ENCODE data around the gene ADARB2.

ADARB2 gene

DNA sequence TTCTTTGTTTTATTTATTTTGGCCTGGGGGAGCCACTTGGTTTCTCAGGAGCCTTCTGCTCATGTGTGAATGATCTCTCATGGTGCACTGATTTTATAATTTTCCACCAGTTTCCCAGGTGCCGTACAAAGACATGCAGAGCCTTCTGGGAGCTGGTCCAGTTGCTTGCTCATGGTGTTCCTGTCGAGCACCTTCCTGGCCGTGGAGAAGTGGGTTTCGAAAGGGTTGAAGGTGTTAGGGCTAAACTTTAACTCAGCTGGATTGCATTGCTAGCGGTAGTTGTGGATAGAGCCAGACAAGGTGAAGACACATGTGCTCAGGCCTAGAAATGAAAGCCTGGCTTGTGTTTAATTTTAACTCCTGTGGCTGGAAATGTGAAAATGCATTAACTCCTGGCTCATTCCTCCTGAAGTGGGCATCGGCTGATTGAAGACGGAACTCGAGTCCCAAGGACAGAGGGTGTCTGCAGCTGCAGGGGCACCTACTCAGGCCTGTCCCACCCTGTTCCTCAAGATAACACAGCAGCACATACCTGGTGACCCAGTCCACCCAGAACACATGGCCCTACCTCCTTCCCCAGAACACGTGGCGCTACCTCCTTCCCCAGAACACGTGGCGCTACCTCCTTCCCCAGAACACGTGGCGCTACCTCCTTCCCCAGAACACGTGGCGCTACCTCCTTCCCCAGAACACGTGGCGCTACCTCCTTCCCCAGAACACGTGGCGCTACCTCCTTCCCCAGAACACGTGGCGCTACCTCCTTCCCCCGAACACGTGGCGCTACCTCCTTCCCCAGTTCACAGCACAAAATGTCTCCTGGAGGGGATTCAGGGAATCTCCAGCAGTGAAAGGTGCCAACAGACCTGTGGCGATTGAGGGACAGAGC lies 547.9 kb downstream of the ADARB2 start:
- TF ChIP-seq TAF1 (IDR thresholded peaks at IDR 0.05; ENCODE audit: borderline replicate concordance, insufficient read depth, low read length): no peak
- no peak for TF ChIP-seq SIN3A (IDR thresholded peaks at IDR 0.05; ENCODE audit: borderline replicate concordance, insufficient read depth, low read length)
- TF ChIP-seq POLR2AphosphoS5 (IDR thresholded peaks at IDR 0.05; ENCODE audit: low read depth, low read length): no peak
- TF ChIP-seq, protein P1, sequence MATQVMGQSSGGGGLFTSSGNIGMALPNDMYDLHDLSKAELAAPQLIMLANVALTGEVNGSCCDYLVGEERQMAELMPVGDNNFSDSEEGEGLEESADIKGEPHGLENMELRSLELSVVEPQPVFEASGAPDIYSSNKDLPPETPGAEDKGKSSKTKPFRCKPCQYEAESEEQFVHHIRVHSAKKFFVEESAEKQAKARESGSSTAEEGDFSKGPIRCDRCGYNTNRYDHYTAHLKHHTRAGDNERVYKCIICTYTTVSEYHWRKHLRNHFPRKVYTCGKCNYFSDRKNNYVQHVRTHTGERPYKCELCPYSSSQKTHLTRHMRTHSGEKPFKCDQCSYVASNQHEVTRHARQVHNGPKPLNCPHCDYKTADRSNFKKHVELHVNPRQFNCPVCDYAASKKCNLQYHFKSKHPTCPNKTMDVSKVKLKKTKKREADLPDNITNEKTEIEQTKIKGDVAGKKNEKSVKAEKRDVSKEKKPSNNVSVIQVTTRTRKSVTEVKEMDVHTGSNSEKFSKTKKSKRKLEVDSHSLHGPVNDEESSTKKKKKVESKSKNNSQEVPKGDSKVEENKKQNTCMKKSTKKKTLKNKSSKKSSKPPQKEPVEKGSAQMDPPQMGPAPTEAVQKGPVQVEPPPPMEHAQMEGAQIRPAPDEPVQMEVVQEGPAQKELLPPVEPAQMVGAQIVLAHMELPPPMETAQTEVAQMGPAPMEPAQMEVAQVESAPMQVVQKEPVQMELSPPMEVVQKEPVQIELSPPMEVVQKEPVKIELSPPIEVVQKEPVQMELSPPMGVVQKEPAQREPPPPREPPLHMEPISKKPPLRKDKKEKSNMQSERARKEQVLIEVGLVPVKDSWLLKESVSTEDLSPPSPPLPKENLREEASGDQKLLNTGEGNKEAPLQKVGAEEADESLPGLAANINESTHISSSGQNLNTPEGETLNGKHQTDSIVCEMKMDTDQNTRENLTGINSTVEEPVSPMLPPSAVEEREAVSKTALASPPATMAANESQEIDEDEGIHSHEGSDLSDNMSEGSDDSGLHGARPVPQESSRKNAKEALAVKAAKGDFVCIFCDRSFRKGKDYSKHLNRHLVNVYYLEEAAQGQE (IDR thresholded peaks at IDR 0.05; ENCODE audit: insufficient read depth in 1 of 2, low read depth in 2 of 2, low read length in 2 of 2): no peak
- no peak for TF ChIP-seq FOXP2 (optimal IDR thresholded peaks at IDR 0.05; ENCODE audit: borderline replicate concordance, extremely low read depth, extremely low read length, insufficient read depth)

DNA sequence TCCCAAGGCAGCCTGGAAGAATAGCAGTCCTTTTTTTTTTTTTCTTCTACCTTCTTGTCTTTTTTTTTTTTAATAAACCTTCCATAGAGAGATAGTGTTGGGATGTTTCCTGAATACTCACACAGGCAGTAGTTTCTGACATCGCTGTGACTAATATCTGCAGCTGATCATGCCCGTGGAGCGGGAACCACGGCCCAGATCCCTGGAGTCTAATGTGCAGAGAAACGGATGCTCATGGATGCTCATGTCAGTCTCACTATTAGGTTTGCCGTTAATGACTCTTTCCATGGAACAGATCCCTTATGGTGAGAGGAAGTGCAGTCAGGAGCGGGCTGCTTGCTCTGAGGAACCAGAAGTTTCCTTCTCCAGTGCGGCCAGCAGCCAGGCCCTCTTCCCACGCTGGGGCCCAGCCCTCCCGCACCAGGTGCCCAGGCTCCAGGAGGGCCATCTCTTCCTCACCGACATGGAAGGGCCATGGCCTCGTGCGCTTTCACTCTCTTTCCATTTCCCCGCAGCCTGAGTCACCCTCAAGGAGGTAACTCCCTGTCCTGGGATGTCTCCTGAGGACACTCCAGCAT lies 548.7 kb downstream of the ADARB2 start:
- TF ChIP-seq, protein P1 (IDR thresholded peaks at IDR 0.05; ENCODE audit: insufficient read depth in 1 of 2, low read depth in 2 of 2, low read length in 2 of 2): no peak
- TF ChIP-seq POLR2AphosphoS5 (IDR thresholded peaks at IDR 0.05; ENCODE audit: low read depth, low read length): no peak
- TF ChIP-seq FOXP2 (optimal IDR thresholded peaks at IDR 0.05; ENCODE audit: borderline replicate concordance, extremely low read depth, extremely low read length, insufficient read depth): no peak
- TF ChIP-seq SIN3A (IDR thresholded peaks at IDR 0.05; ENCODE audit: borderline replicate concordance, insufficient read depth, low read length): no peak
- TF ChIP-seq TAF1 (IDR thresholded peaks at IDR 0.05; ENCODE audit: borderline replicate concordance, insufficient read depth, low read length): no peak

DNA sequence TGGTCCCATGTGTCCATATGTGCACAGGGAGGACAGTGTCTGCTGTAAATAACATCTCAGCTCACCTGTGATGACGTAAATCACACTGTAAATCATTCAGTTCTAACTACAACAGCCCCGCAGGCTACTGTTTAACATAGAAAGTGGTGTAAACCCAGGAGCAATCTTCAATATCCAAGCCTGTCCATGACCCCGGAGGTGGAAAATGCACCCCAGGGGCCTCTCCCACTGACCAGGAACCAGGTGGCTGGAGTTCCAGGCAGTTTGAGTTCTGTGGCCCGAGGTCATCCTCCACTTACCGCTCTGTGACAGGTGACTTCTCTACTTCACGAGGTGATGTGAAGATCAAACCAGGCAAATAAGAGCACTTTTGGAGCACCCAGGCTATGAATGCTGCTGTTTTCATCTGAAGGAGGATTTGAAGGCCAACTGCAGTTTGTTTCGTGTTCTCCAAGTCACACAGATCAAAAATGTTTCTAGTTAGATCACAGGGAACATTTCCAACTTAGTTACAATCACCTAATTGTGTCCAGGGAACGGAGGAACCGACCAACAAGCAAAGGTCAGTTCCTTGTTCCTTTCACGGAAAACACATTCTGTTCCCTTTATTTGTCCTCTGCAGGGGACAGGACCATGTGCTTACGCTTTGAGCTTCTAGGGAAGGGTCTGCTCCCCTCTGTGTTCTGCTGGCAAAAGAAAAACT lies 549.3 kb downstream of the ADARB2 start:
- TF ChIP-seq FOXP2 (optimal IDR thresholded peaks at IDR 0.05; ENCODE audit: borderline replicate concordance, extremely low read depth, extremely low read length, insufficient read depth) (no peak), SIN3A (IDR thresholded peaks at IDR 0.05; ENCODE audit: borderline replicate concordance, insufficient read depth, low read length) (no peak)

DNA sequence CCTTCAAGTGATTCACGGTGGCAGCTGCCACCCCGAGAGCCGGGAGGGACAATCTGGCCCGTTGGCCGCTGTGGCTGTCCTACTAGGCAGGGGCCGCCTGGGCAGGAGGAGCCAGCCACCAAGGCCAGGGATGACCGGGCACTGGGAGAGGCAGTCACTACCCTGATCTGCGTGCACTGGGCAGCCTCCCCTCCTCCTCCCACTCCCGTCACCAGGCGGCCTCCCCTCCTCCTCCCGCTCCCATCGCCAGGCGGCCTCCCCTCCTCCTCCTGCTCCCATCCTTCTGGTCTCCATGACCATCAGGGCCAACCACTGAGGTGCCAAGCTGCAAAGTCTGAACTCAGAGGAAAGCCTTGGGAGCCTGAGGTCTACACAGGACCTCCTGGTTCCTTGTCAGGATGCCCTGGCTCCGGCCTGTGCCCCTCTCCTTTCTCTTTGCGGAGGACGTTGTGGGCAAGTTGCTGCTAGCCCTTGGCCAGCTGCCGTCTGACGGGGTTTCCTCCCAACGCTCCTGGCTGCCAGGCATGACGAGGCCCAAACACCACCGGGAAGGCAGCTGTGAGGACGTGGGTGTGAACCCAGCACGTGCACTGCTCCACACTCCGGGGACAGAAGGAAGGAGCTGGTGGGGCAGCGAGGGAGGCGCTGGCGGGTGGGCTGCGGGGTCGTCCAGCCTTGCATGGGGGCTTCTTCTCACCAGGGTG lies 550.0 kb downstream of the ADARB2 start:
- TF ChIP-seq SIN3A (IDR thresholded peaks at IDR 0.05; ENCODE audit: borderline replicate concordance, insufficient read depth, low read length): no peak

DNA sequence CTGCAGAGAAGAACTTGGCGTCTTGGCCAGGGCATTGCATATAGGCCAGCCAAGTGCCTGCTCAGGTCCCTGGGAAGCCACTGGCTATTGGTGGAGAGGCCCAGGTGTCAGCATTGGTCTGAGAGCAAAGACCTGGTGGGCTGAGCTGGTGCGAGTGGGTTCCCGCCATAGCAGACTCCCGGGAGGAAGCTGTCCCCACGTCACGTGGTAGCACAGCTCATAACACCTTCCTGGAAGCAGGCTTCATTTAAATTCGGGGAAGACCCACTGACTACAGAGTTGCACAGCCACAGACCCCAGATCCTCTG lies 550.7 kb downstream of the ADARB2 start:
- no peak for TF ChIP-seq TAF1 (IDR thresholded peaks at IDR 0.05; ENCODE audit: borderline replicate concordance, insufficient read depth, low read length)
- TF ChIP-seq, protein P1 (IDR thresholded peaks at IDR 0.05; ENCODE audit: insufficient read depth in 1 of 2, low read depth in 2 of 2, low read length in 2 of 2): no peak
- no peak for TF ChIP-seq POLR2AphosphoS5 (IDR thresholded peaks at IDR 0.05; ENCODE audit: low read depth, low read length)
- no peak for TF ChIP-seq FOXP2 (optimal IDR thresholded peaks at IDR 0.05; ENCODE audit: borderline replicate concordance, extremely low read depth, extremely low read length, insufficient read depth)
- no peak for TF ChIP-seq SIN3A (IDR thresholded peaks at IDR 0.05; ENCODE audit: borderline replicate concordance, insufficient read depth, low read length)
